H9 (cell line): ENCODE data around the gene UBXN10. TPM values are rescaled to one million over a fixed set of nuclear protein-coding genes. Genes with fewer than 3 reads are reported as not detected.

Experiments used
- DNase-seq: peaks from one replicate; pipeline ENCODE4 v3.0.0-alpha.2; 2017
- H2AFZ ChIP-seq: one replicate; pipeline ENCODE4 v1.6.1; 2013; ENCODE audit warnings: mild to moderate bottlenecking, low read length, control low read depth, moderate library complexity
- H2AK5ac ChIP-seq: 2 replicates; pipeline ENCODE4 v1.6.1; 2013; ENCODE audit warnings: low read length, control low read depth, mixed read lengths; ENCODE audit not compliant: insufficient read length
- H2BK120ac ChIP-seq: one replicate; pipeline ENCODE4 v1.6.1; 2013; ENCODE audit warnings: low read depth, mild to moderate bottlenecking, low read length, control low read depth, inconsistent platforms; ENCODE audit not compliant: poor library complexity, severe bottlenecking
- H2BK12ac ChIP-seq: 2 replicates; pipeline ENCODE4 v1.6.1; 2013; ENCODE audit warnings: low read length, control low read depth, mixed read lengths, low read depth; ENCODE audit not compliant: insufficient read length
- H2BK15ac ChIP-seq: 2 replicates; pipeline ENCODE4 v1.6.1; 2013; ENCODE audit warnings: low read depth, low read length, control low read depth
- H2BK20ac ChIP-seq: one replicate; pipeline ENCODE4 v1.6.1; 2013; ENCODE audit warnings: low read depth, mild to moderate bottlenecking, low read length, control low read depth, inconsistent platforms; ENCODE audit not compliant: poor library complexity, severe bottlenecking
- H2BK5ac ChIP-seq: 2 replicates; pipeline ENCODE4 v1.6.1; 2013; ENCODE audit warnings: low read length, control low read depth, mixed read lengths; ENCODE audit not compliant: insufficient read length
- H3K14ac ChIP-seq: 2 replicates; pipeline ENCODE4 v1.6.1; 2013; ENCODE audit warnings: low read length, control low read depth; ENCODE audit not compliant: insufficient read depth
- H3K18ac ChIP-seq: 2 replicates; pipeline ENCODE4 v1.6.1; 2013; ENCODE audit warnings: low read depth, mild to moderate bottlenecking, mixed read lengths, low read length, control low read depth; ENCODE audit not compliant: insufficient read length
- H3K23ac ChIP-seq: 2 replicates; pipeline ENCODE4 v1.6.1; 2013; ENCODE audit warnings: low read length, control low read depth, mixed read lengths, low read depth; ENCODE audit not compliant: insufficient read length
- H3K23me2 ChIP-seq: 2 replicates; pipeline ENCODE4 v1.6.1; 2013; ENCODE audit warnings: low read depth, mild to moderate bottlenecking, mixed read lengths, low read length, control low read depth; ENCODE audit not compliant: insufficient read length, poor library complexity, severe bottlenecking
- H3K27ac ChIP-seq: 2 replicates; pipeline ENCODE4 v1.5.1; 2013; ENCODE audit warnings: low read length, control low read depth, mixed read lengths, low read depth; ENCODE audit not compliant: insufficient read length
- H3K27me3 ChIP-seq: 2 replicates; pipeline ENCODE4 v1.6.1; 2013; ENCODE audit warnings: low read length, control low read depth, inconsistent platforms; ENCODE audit not compliant: insufficient read depth
- H3K4ac ChIP-seq: 2 replicates; pipeline ENCODE4 v1.6.1; 2013; ENCODE audit warnings: low read depth, mild to moderate bottlenecking, control low read depth, inconsistent platforms, low read length, moderate library complexity
- H3K4me1 ChIP-seq: 2 replicates; pipeline ENCODE4 v1.6.1; 2013; ENCODE audit warnings: low read length, control low read depth, inconsistent platforms; ENCODE audit not compliant: insufficient read depth
- H3K4me2 ChIP-seq: 2 replicates; pipeline ENCODE4 v1.6.1; 2013; ENCODE audit warnings: low read length, control low read depth, mixed read lengths; ENCODE audit not compliant: insufficient read length, insufficient read depth
- H3K56ac ChIP-seq: 2 replicates; pipeline ENCODE4 v1.6.1; 2013; ENCODE audit warnings: low read depth, mild to moderate bottlenecking, mixed read lengths, low read length, control low read depth; ENCODE audit not compliant: insufficient read length
- H3K79me1 ChIP-seq: 2 replicates; pipeline ENCODE4 v1.6.1; 2013; ENCODE audit warnings: low read depth, mild to moderate bottlenecking, moderate library complexity, low read length, control low read depth, inconsistent platforms; ENCODE audit not compliant: insufficient read depth, poor library complexity, severe bottlenecking
- H3K79me2 ChIP-seq: 2 replicates; pipeline ENCODE4 v1.6.1; 2013; ENCODE audit warnings: low read length, control low read depth, inconsistent platforms; ENCODE audit not compliant: insufficient read depth
- H3K9ac ChIP-seq: 2 replicates; pipeline ENCODE4 v1.6.1; 2013; ENCODE audit warnings: low read length, control low read depth, mixed read lengths; ENCODE audit not compliant: insufficient read length; ENCODE audit errors: extremely low read depth
- H3K9me3 ChIP-seq: one replicate; pipeline ENCODE4 v1.6.1; 2013; ENCODE audit warnings: low read depth, low read length, inconsistent platforms; ENCODE audit not compliant: control insufficient read depth
- H3T11ph ChIP-seq: one replicate; pipeline ENCODE4 v1.6.1; 2013; ENCODE audit warnings: mild to moderate bottlenecking, low read length, control low read depth, inconsistent platforms
- H4K20me1 ChIP-seq: one replicate; pipeline ENCODE4 v1.6.1; 2013; ENCODE audit not compliant: control insufficient read depth, insufficient read length, insufficient read depth
- H4K5ac ChIP-seq: 2 replicates; pipeline ENCODE4 v1.6.1; 2013; ENCODE audit warnings: low read depth, mild to moderate bottlenecking, mixed read lengths, low read length, control low read depth; ENCODE audit not compliant: insufficient read length
- H4K8ac ChIP-seq: replicated peaks from 2 replicates; pipeline ENCODE4 v1.6.1; 2013; ENCODE audit warnings: low read length, control low read depth, mixed read lengths, low read depth; ENCODE audit not compliant: insufficient read length
- H4K91ac ChIP-seq: 2 replicates; pipeline ENCODE4 v1.6.1; 2013; ENCODE audit warnings: low read depth, mild to moderate bottlenecking, moderate library complexity, mixed read lengths, low read length, control low read depth; ENCODE audit not compliant: insufficient read length
- H3K27ac Mint-ChIP-seq, 3 experiments: 2 replicates in 2 of 3; 3 replicates in 1 of 3; pipeline ENCODE4 v1.8.0; 2020 to 2021; ENCODE audit warnings: mixed read lengths in 3 of 3, mild to moderate bottlenecking in 1 of 3, moderate library complexity in 1 of 3
- H3K27me3 Mint-ChIP-seq: 2 replicates; pipeline ENCODE4 v1.8.0; 2021; ENCODE audit warnings: low read depth, mild to moderate bottlenecking, moderate library complexity, mixed read lengths
- H3K36me3 Mint-ChIP-seq, 3 experiments: 2 replicates in 2 of 3; 3 replicates in 1 of 3; pipeline ENCODE4 v1.8.0; 2020 to 2021; ENCODE audit warnings: low read depth in 3 of 3, mixed read lengths in 3 of 3; ENCODE audit not compliant: insufficient read depth in 1 of 3
- H3K4me1 Mint-ChIP-seq, 2 experiments: 2 replicates each; pipeline ENCODE4 v1.8.0; 2020; ENCODE audit warnings: mixed read lengths in 2 of 2
- H3K4me3 Mint-ChIP-seq, 2 experiments: 2 replicates in 1 of 2; 3 replicates in 1 of 2; pipeline ENCODE4 v1.8.0; 2020 to 2021; ENCODE audit warnings: mild to moderate bottlenecking in 2 of 2, mixed read lengths in 2 of 2, moderate library complexity in 1 of 2
- H3K9me3 Mint-ChIP-seq, 2 experiments: 2 replicates in 1 of 2; 3 replicates in 1 of 2; pipeline ENCODE4 v1.8.0; 2020; ENCODE audit warnings: mild to moderate bottlenecking in 2 of 2, mixed read lengths in 2 of 2, moderate library complexity in 1 of 2
- WGBS: extraction: QIAGEN DNeasy Blood & Tissue Kit; methylation state at CpG from one replicate; pipeline ENCODE4 v1.1.7; 2013; ENCODE audit warnings: missing lambda C conversion rate, low lambda C conversion rate, mixed read lengths; ENCODE audit not compliant: insufficient read length; ENCODE audit errors: extremely low coverage; 5-methylcytosine and 5-hydroxymethylcytosine counted together
- total RNA-seq: library from RNA; stranded (reverse); gene quantifications from 2 replicates; pipeline ENCODE4 v1.2.1, GENCODE V29; 2021
- TF ChIP-seq, protein P1 (sequence below): fragments of 200-600 bp; sonication (generic); conservative IDR thresholded peaks from 3 replicates; pipeline ENCODE4 v1.8.0; 2021; ENCODE audit warnings: antibody characterized with exemption, mild to moderate bottlenecking

The UBXN10 gene
- total RNA-seq, 1 experiment from 2014 or later = 0.59 TPM

DNA sequence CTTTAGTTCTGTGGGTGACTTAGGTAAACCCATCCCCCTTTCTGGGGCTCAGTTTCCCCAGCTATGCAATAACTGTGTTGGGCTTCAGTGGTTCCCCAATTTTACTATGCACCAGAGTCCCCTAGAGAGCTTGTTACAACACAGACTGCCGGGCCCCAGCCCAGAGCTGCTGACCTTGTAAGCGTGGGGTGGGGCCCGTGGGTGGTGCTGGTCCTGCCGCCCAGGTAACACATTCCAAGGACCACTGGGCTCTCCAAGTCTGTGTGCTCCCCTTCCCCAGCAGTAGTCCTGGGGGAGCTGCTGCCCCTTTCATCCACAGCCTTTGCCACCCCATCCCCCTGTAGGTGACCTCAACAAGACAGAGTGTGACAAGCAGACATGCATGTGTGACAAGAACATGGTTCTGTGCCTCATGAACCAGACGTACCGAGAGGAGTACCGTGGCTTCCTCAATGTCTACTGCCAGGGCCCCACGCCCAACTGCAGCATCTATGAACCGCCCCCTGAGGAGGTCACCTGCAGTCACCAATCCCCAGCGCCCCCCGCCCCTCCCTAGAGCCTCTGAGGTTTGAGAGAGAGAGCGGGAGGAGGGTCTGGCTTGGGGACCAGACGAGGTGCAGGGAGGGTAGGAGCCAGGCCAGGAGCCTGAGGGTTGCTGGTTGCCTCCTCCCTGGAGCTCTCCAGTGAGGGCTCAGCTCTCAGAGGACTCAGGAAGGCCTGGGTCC lies 37.9 kb upstream of the UBXN10 start:
- H3K4me1 Mint-ChIP-seq = peaks cover 10 to 33% of the 10 kb centered on the region in 2 experiments
- Histone ChIP-seq H2AK5ac (no peak overlapping the region), H3K23me2 (peaks cover 9% of the 10 kb centered on the region), H3K79me2 (no peaks in the 10 kb centered on the region), H3K27me3 (no peaks in the 10 kb centered on the region), H3T11ph (no peak overlapping the region), H3K4me2 (no peak overlapping the region), H3K18ac (no peak overlapping the region), H3K79me1 (no peaks in the 10 kb centered on the region), H3K14ac (no peak overlapping the region), H2AFZ (no peak overlapping the region), H4K91ac (no peak overlapping the region), H2BK15ac (no peak overlapping the region), H3K23ac (no peak overlapping the region), H4K5ac (no peak overlapping the region), H2BK20ac (no peak overlapping the region), H4K8ac (no peak overlapping the region), H3K56ac (no peak overlapping the region), H3K9me3 (no peaks in the 10 kb centered on the region), H3K4ac (no peak overlapping the region), H3K9ac (no peak overlapping the region), H4K20me1 (no peaks in the 10 kb centered on the region), H3K27ac (no peak overlapping the region), H2BK12ac (no peak overlapping the region), H3K4me1 (no peaks in the 10 kb centered on the region), H2BK5ac (no peak overlapping the region), H2BK120ac (no peak overlapping the region)
- H3K36me3 Mint-ChIP-seq = no peaks in the 10 kb centered on the region
- H3K9me3 Mint-ChIP-seq = no peaks in the 10 kb centered on the region
- no peak overlapping the region for H3K27ac Mint-ChIP-seq
- no peak for DNase-seq
- WGBS = no CpG with 5 or more reads among the region's 13 CpGs
- no peaks in the 10 kb centered on the region for H3K27me3 Mint-ChIP-seq
- TF ChIP-seq, protein P1, sequence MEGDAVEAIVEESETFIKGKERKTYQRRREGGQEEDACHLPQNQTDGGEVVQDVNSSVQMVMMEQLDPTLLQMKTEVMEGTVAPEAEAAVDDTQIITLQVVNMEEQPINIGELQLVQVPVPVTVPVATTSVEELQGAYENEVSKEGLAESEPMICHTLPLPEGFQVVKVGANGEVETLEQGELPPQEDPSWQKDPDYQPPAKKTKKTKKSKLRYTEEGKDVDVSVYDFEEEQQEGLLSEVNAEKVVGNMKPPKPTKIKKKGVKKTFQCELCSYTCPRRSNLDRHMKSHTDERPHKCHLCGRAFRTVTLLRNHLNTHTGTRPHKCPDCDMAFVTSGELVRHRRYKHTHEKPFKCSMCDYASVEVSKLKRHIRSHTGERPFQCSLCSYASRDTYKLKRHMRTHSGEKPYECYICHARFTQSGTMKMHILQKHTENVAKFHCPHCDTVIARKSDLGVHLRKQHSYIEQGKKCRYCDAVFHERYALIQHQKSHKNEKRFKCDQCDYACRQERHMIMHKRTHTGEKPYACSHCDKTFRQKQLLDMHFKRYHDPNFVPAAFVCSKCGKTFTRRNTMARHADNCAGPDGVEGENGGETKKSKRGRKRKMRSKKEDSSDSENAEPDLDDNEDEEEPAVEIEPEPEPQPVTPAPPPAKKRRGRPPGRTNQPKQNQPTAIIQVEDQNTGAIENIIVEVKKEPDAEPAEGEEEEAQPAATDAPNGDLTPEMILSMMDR = no peak
- H3K4me3 Mint-ChIP-seq = no peak overlapping the region
